ENCODE data around the gene MS4A10.

Gene MS4A10

DNA sequence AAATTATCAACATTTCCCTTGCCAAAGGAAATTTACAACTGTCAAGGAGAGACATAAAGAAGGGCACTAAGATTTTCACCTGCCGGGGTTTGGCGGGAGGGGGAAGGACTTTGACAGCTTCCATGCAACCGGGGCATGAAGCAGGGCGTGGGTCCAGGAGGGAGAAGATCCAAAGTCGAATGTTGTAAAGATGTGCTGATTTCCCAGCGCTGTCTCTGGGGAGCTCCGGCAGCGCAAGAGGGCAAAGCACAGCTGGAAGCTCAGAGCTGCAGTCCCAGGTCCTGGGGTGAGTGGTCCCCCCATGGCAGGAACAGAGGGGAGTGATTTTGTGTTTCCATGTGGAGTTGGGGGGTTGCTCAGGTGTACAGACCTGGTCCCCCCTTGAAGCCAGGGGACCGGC, at the start of gene MS4A10:
MS4A10 (plus strand) TSS at position 198 of the 400 bp plus-strand sequence. CDS start 5,003 bp downstream, outside the sequence.
- no peaks in the 10 kb centered on the region for H3K36me3 ChIP-seq (ENCODE audit: control insufficient read depth, insufficient read depth, low read length)
- H3K9ac ChIP-seq (ENCODE audit: low read depth, low read length): no peak within 1 kb of the TSS
- no peaks in the 10 kb centered on the region for H3K4me1 ChIP-seq (ENCODE audit: control insufficient read depth, insufficient read depth, low read length)
- H3K27ac ChIP-seq (ENCODE audit: low read depth, low read length): no peak within 1 kb of the TSS
- peaks cover 4% of the 10 kb centered on the region; the same call in 1 of the 2 replicates for H3K9me3 ChIP-seq (ENCODE audit: control insufficient read depth, insufficient read depth, low read length)
- H3K4me3 ChIP-seq (ENCODE audit: low read depth, low read length): no peak within 1 kb of the TSS
- no peaks in the 10 kb centered on the region for H3K27me3 ChIP-seq (ENCODE audit: control insufficient read depth, insufficient read depth, low read length)

DNA sequence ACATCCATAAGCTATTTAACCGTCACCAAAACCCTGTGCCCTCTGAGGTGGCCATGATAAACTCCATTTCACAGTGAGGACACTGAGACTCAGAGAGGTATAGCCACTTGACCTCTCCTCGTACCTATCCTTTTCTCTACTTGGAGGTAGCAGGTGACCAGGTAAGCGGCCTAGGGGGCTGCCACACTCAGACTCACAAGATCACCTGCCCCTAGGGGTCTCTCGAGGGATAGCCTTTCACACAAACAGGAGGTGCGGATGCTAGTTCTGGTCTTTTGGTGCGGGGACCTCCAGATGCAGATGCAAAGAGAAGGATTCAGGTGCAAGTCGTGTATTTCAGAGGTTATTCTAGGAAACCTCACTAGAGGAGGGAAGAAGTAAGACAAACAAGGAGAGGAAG, 46.0 kb upstream of the MS4A10 start:
- H3K4me1 ChIP-seq (ENCODE audit: control insufficient read depth, insufficient read depth, low read length): no peaks in the 10 kb centered on the region
- no peak overlapping the region for H3K9ac ChIP-seq (ENCODE audit: low read depth, low read length)
- no peaks in the 10 kb centered on the region for H3K36me3 ChIP-seq (ENCODE audit: control insufficient read depth, insufficient read depth, low read length)
- H3K27ac ChIP-seq (ENCODE audit: low read depth, low read length): no peak overlapping the region
- no peaks in the 10 kb centered on the region for H3K27me3 ChIP-seq (ENCODE audit: control insufficient read depth, insufficient read depth, low read length)
- no peak overlapping the region for H3K4me3 ChIP-seq (ENCODE audit: low read depth, low read length)
- H3K9me3 ChIP-seq (ENCODE audit: control insufficient read depth, insufficient read depth, low read length): peaks cover 5% of the 10 kb centered on the region

DNA sequence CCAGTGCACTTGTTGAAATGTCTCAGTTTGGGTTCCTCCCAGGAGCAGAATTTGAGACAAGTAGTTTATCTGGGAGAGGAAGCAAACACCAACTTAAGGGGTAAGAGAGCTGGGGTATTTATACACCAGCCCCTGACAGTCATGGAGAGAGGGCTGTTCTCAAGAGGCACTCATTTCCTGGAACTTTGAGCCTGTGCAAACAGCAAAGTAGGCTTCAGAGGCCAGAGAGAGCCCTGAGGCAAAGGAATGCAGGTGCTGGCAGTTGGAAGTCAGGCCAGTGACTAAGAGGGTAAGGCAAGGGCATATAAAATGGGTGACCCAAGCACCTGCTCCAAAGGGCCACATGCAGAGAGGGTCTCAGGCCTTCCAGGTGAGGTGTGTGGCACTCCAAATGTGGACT, 44.6 kb upstream of the MS4A10 start:
- H3K27ac ChIP-seq (ENCODE audit: low read depth, low read length): no peak overlapping the region
- no peaks in the 10 kb centered on the region for H3K36me3 ChIP-seq (ENCODE audit: control insufficient read depth, insufficient read depth, low read length)

DNA sequence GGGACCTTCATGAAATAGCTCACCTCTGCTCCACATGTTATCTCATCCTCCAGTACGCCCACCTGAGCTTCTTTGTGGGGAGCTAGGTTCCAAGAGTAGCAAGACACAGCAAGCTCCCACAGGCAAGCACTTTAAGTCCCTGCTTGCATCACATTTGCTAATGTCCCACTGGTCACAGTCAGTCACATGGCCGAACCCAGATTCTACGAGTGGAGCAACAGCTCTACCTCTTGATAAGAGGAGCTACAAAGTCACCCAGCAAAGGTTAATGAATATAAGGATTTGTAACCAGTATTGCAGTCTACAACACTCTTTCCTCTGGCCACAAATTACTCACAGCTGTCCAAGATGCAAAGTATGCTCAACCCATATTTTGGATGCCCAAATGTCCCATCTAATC, 43.7 kb upstream of the MS4A10 start:
- H3K4me1 ChIP-seq (ENCODE audit: control insufficient read depth, insufficient read depth, low read length): peaks cover 2% of the 10 kb centered on the region; the same call in 1 of the 2 replicates
- H3K4me3 ChIP-seq (ENCODE audit: low read depth, low read length): no peak overlapping the region
- peaks cover 11% of the 10 kb centered on the region for H3K9me3 ChIP-seq (ENCODE audit: control insufficient read depth, insufficient read depth, low read length)
- H3K9ac ChIP-seq (ENCODE audit: low read depth, low read length): no peak overlapping the region
- H3K36me3 ChIP-seq (ENCODE audit: control insufficient read depth, insufficient read depth, low read length): no peaks in the 10 kb centered on the region
- H3K27ac ChIP-seq (ENCODE audit: low read depth, low read length): no peak overlapping the region
- no peaks in the 10 kb centered on the region for H3K27me3 ChIP-seq (ENCODE audit: control insufficient read depth, insufficient read depth, low read length)

More for the DNA sequence above, 44.6 kb upstream of the MS4A10 start:
- Histone ChIP-seq H3K9me3 (ENCODE audit: control insufficient read depth, insufficient read depth, low read length) (peaks cover 11% of the 10 kb centered on the region), H3K9ac (ENCODE audit: low read depth, low read length) (no peak overlapping the region), H3K4me3 (ENCODE audit: low read depth, low read length) (no peak overlapping the region), H3K27me3 (ENCODE audit: control insufficient read depth, insufficient read depth, low read length) (no peaks in the 10 kb centered on the region), H3K4me1 (ENCODE audit: control insufficient read depth, insufficient read depth, low read length) (peaks cover 2% of the 10 kb centered on the region; the same call in 1 of the 2 replicates)

DNA sequence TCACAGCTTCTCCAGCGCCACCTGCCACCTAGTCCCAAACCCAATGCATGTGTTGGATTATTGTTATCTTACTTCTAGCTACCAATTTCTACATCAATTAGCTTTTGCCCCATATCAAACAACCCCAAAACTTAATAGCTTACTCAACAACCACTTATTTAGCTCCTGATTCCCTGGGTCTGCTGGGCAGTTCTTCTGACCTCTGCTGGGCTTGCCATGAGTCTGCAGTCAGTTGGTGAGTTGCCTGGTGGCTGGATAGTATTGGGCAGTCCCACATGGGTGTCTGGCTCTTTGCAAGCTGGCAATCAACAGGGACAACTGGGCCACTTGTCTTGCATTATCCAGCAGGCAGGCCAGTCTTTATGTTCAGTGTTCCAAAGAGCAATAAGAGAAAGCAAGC, 42.1 kb upstream of the MS4A10 start:
- Histone ChIP-seq H3K4me3 (ENCODE audit: low read depth, low read length) (no peak overlapping the region), H3K27me3 (ENCODE audit: control insufficient read depth, insufficient read depth, low read length) (no peaks in the 10 kb centered on the region), H3K27ac (ENCODE audit: low read depth, low read length) (no peak overlapping the region), H3K36me3 (ENCODE audit: control insufficient read depth, insufficient read depth, low read length) (no peaks in the 10 kb centered on the region), H3K9me3 (ENCODE audit: control insufficient read depth, insufficient read depth, low read length) (peaks cover 18% of the 10 kb centered on the region), H3K9ac (ENCODE audit: low read depth, low read length) (no peak overlapping the region), H3K4me1 (ENCODE audit: control insufficient read depth, insufficient read depth, low read length) (peaks cover 2% of the 10 kb centered on the region; the same call in 1 of the 2 replicates)

DNA sequence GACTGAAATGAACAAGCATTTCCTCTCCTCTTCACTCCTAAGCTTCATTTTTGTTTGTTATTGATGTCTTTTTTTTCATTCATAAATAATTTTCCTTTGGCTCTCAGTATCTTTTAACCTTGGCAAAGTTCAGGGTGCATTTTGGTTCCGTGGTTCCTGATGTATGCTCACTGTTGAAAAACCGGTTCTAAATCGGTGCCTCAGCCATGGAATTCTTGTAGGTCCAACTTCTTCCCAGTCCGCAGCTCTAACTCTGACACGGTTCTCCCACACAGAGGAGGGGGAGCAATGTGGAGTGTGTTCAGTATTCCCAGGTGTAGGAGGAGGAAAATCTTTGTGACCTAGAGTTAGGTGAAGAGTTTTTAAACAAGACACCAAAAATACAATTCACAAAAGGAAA, 41.0 kb upstream of the MS4A10 start:
- H3K27ac ChIP-seq (ENCODE audit: low read depth, low read length): no peak overlapping the region
- H3K4me3 ChIP-seq (ENCODE audit: low read depth, low read length): no peak overlapping the region
- H3K36me3 ChIP-seq (ENCODE audit: control insufficient read depth, insufficient read depth, low read length): no peaks in the 10 kb centered on the region
- H3K9ac ChIP-seq (ENCODE audit: low read depth, low read length): no peak overlapping the region
- peaks cover 18% of the 10 kb centered on the region for H3K9me3 ChIP-seq (ENCODE audit: control insufficient read depth, insufficient read depth, low read length)
- H3K27me3 ChIP-seq (ENCODE audit: control insufficient read depth, insufficient read depth, low read length): no peaks in the 10 kb centered on the region
- H3K4me1 ChIP-seq (ENCODE audit: control insufficient read depth, insufficient read depth, low read length): peaks cover 2% of the 10 kb centered on the region; the same call in 1 of the 2 replicates

DNA sequence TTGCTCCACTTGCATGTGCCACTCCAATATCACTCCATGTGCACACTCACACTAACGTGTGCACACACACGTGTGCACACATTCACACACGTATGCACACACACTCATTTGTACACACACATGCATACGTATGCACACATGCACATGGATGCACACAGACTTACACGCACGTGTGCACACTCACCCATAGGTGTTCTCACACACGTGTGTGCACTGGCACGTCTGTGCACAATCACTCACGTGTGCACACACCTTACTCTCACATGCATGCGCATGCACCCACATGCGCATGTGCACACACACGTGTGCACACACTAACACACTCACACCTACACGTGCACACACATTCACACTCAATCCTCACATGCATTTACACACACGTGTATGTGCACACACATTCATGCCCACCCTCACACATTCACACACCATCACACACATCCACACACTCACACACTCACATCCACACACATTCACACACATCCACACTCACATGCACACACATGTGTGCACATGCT, 37.7 kb upstream of the MS4A10 start:
- H3K4me1 ChIP-seq (ENCODE audit: control insufficient read depth, insufficient read depth, low read length): peaks cover 2% of the 10 kb centered on the region; the same call in 1 of the 2 replicates
- H3K27me3 ChIP-seq (ENCODE audit: control insufficient read depth, insufficient read depth, low read length): no peaks in the 10 kb centered on the region
- H3K36me3 ChIP-seq (ENCODE audit: control insufficient read depth, insufficient read depth, low read length): no peaks in the 10 kb centered on the region
- H3K4me3 ChIP-seq (ENCODE audit: low read depth, low read length): no peak overlapping the region
- H3K9ac ChIP-seq (ENCODE audit: low read depth, low read length): no peak overlapping the region
- no peak overlapping the region for H3K27ac ChIP-seq (ENCODE audit: low read depth, low read length)
- H3K9me3 ChIP-seq (ENCODE audit: control insufficient read depth, insufficient read depth, low read length): peaks cover 14% of the 10 kb centered on the region

DNA sequence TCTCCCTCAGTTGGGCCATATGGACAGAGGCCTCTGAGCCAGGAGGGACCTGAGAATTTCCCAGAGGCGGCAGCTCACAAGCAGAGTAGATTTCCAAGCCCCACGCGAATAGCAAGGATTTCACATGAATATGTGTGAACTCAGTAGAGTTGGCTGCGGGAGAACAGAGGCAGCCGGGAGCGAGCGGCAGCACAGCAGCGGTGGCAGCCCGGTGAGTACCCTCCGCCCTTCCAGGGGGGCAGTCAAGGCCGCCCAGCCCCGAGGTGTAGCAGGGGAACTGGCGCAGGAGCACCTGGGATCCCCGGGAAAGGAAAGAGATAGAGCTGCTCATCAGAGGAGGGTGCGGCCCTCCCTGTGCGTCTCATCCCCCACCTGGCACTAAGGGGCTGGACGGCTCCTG, 36.9 kb upstream of the MS4A10 start:
- Histone ChIP-seq H3K4me1 (ENCODE audit: control insufficient read depth, insufficient read depth, low read length) (peaks cover 2% of the 10 kb centered on the region; the same call in 1 of the 2 replicates), H3K36me3 (ENCODE audit: control insufficient read depth, insufficient read depth, low read length) (no peaks in the 10 kb centered on the region), H3K27me3 (ENCODE audit: control insufficient read depth, insufficient read depth, low read length) (no peaks in the 10 kb centered on the region)

DNA sequence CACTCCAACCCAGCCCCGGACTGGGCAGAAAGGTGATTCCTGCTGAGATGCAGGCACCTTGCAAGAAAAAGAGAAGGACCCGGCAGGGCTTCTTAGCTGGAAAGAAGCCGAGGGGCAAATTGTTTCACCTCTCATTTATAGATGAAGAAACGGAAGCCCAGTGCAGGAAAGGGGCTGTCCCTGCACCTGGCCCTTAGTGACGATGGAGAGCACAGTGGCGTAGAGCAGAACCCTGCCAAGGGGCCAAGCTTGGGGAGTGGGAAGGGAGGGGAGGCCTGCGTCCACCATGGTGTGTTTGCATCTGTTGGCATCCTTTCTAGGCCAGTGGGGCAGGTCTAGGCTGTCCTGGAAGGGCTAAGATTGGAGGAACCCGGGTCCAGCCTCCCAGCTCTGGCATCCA, 36.3 kb upstream of the MS4A10 start:
- no peaks in the 10 kb centered on the region for H3K27me3 ChIP-seq (ENCODE audit: control insufficient read depth, insufficient read depth, low read length)
- H3K4me3 ChIP-seq (ENCODE audit: low read depth, low read length): no peak overlapping the region
- H3K36me3 ChIP-seq (ENCODE audit: control insufficient read depth, insufficient read depth, low read length): no peaks in the 10 kb centered on the region

More for the DNA sequence above, 36.9 kb upstream of the MS4A10 start:
- H3K9ac ChIP-seq (ENCODE audit: low read depth, low read length): no peak overlapping the region
- H3K27ac ChIP-seq (ENCODE audit: low read depth, low read length): no peak overlapping the region
- no peak overlapping the region for H3K4me3 ChIP-seq (ENCODE audit: low read depth, low read length)
- H3K9me3 ChIP-seq (ENCODE audit: control insufficient read depth, insufficient read depth, low read length): peaks cover 13% of the 10 kb centered on the region; the same call in 1 of the 2 replicates

DNA sequence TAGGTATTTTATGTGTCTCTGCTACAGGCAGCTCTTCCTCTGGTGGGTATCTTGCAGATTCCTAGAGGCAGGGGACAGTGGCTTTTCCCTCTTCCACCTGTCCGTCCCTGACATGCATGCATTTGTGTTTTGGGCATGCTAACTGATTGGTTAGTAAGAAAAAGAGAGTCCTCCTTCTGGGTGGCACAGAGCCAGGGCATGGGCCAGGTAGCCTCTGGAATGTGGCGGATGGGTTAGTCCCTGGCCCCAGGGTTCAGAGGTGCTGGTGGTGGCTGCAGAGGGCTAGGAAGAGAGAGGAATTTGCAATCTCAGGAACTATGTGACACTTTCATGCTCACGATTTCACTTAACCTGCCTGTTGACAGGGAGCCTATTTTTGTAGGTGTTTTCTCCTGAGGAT, 34.2 kb upstream of the MS4A10 start:
- Histone ChIP-seq H3K4me3 (ENCODE audit: low read depth, low read length) (no peak overlapping the region), H3K9me3 (ENCODE audit: control insufficient read depth, insufficient read depth, low read length) (peaks cover 7% of the 10 kb centered on the region; the same call in 1 of the 2 replicates), H3K27me3 (ENCODE audit: control insufficient read depth, insufficient read depth, low read length) (no peaks in the 10 kb centered on the region), H3K4me1 (ENCODE audit: control insufficient read depth, insufficient read depth, low read length) (no peaks in the 10 kb centered on the region), H3K9ac (ENCODE audit: low read depth, low read length) (no peak overlapping the region), H3K27ac (ENCODE audit: low read depth, low read length) (no peak overlapping the region), H3K36me3 (ENCODE audit: control insufficient read depth, insufficient read depth, low read length) (no peaks in the 10 kb centered on the region)

More for the DNA sequence above, 36.3 kb upstream of the MS4A10 start:
- Histone ChIP-seq H3K9ac (ENCODE audit: low read depth, low read length) (no peak overlapping the region), H3K4me1 (ENCODE audit: control insufficient read depth, insufficient read depth, low read length) (peaks cover 2% of the 10 kb centered on the region; the same call in 1 of the 2 replicates), H3K27ac (ENCODE audit: low read depth, low read length) (no peak overlapping the region), H3K9me3 (ENCODE audit: control insufficient read depth, insufficient read depth, low read length) (peaks cover 13% of the 10 kb centered on the region; the same call in 1 of the 2 replicates)

DNA sequence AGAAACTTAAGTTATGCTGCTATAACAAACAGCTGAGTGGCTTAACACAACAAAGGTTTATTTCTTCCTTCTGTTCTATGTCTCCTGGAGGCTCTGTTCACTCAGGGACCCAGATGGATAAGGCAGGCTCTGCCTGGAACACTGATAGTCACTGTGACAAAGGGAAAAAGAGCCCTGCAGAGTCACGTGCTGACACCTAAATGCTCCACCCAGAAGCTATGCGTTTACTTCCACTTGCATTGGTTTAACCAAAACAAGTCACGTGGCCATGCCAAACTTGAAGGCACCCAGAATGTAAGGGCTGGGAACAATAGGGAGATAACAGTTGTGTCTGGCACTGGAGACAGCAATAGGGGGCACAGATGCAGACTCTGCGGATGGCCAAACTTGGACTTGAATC, 31.8 kb upstream of the MS4A10 start:
- Histone ChIP-seq H3K9me3 (ENCODE audit: control insufficient read depth, insufficient read depth, low read length) (no peaks in the 10 kb centered on the region), H3K27me3 (ENCODE audit: control insufficient read depth, insufficient read depth, low read length) (no peaks in the 10 kb centered on the region), H3K4me1 (ENCODE audit: control insufficient read depth, insufficient read depth, low read length) (no peaks in the 10 kb centered on the region)

More for the DNA sequence above, 31.8 kb upstream of the MS4A10 start:
- H3K36me3 ChIP-seq (ENCODE audit: control insufficient read depth, insufficient read depth, low read length): no peaks in the 10 kb centered on the region
- H3K27ac ChIP-seq (ENCODE audit: low read depth, low read length): no peak overlapping the region
- no peak overlapping the region for H3K4me3 ChIP-seq (ENCODE audit: low read depth, low read length)
- H3K9ac ChIP-seq (ENCODE audit: low read depth, low read length): no peak overlapping the region
